Dermis blood vessel endothelial cell (primary cell): ENCODE measurements around the gene BCL6B. TPM values are rescaled to one million over a fixed set of nuclear protein-coding genes. Genes with fewer than 3 reads are reported as not detected.

Source experiments
- DNase-seq: peaks from one replicate; pipeline ENCODE4 v3.0.0; 2010
- total RNA-seq: library from RNA; depleted of rRNA; stranded (reverse); fragments of >200 nt; gene quantifications from 2 replicates; pipeline ENCODE4 v1.2.3, GENCODE V29; 2014

Gene BCL6B
- total RNA-seq, 1 donor from 2014 or later: 140 TPM

DNA sequence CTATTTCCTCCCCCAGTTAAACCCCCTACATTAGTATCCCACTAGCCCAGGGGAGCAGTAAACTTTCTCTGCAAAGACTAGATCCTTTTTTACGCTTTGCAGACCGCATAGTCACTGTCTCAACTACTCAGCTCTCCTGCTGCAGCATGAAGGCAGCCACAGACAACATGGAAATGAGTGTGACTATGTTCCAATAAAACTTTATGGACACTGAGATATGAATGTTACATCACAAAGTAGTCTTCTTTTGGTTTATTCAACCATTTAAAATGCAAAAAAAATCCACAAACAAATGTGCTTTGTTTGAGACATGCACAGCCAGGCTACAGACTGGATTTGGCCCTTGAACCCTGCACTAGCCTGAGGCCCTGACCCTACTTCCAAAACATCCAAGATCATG, 12.3 kb upstream of the BCL6B start:
- no peak for DNase-seq

DNA sequence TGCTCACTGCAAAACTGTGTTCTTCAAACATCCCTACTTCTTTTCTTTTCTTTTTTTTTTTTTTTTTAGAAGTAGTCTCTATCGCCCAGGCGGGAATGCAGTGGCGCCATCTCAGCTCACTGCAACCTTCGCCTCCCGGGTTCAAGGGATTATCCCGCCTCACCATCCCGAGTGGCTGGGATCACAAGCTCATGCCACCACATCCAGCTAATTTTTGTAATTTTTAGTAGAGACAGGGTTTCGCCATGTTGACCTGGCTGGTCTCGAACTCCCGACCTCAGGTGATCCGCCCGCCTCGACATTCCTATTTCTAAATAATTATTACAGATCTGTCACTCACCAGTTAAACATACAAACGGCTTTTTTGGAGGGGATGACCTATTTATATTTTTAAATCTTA, 11.4 kb upstream of the BCL6B start:
- no peak for DNase-seq

DNA sequence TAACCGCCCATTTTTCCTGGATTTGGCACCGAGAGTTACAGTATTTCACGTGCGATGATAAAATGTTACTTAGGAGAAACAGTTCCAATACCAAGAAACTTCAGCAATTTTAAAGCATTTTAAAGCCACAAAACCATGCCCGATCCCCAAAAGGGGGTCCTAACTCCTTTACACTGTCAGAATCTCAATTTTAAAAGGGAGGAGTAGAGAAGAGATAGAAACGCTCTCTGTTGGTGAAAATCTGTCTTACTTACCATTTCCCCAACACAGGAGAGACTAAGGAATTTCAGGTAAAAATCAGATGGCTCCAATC, 11.0 kb upstream of the BCL6B start:
- DNase-seq: no peak

DNA sequence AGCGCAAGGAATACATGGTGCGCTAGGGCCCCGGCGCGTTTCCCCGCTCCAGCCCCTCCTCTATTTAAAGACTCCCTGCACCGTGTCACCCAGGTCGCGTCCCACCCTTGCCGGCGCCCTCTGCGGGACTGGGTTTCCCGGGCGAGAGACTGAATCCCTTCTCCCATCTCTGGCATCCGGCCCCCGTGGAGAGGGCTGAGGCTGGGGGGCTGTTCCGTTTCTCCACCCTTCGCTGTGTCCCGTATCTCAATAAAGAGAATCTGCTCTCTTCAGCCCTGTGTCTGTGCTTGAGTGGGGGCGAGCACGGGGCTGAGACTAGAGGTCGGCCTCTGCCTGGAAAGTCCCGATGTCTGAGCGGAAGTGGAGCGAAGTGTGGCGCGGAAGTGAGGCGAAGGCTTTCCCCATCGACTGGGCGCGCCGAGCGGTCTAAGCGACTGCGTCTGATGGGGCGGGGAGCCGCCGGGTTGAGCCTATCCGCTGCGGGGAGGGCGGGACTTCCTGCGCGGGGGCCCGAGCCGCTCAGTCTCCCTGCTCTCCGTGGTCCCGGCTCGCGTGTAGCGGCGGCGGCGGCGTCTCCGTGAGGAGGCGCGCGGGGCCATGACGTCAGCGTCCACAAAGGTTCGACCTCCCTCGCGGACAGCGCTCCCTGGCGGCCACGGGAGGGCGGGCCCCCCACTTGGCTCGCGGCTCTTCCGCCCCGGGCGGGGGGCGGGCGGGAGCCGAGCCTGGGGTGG, 8.4 kb upstream of the BCL6B start:
- DNase-seq: peak; percentile 98

DNA sequence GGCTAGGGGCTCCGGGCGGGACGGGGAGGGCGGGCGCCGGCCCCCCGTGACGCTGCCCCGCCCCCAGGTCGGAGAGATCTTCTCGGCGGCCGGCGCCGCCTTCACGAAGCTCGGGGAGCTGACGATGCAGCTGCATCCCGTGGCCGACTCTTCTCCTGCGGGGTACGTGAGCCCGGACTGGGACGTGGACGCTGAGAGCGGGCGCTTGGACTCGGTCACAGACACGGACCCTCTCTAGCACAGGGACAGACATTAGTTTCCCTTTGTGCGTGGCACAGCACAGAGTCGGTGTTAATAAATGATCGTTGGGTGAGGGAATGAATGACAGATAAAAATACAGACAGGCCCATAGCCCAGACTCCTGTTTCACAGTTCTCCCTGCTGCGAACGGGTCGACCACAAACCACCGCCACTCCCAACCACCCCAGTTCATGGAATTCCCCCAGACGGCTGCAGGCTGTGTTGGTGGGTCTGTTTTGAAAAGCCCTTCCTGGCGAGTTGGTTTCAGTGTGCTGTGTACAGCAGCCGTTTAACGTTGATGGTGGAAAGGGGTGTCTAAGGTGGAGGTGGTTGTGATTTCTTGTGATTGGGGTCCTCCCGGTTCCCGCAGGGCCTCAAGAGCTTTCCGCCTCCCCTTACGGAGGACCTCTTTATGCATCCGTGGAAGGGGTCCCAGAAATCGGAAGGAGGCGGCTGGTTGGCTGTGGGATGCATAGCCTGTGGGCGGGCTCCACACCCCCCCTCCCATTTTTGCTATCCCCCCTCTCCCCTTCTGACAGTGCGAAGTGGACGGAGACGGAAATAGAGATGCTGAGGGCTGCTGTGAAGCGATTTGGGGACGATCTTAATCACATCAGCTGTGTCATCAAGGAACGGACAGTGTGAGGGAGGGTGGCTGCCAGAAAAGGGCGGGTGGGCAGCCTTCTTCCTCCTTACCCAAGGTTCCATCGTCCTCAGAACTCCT, 7.6 kb upstream of the BCL6B start:
- DNase-seq: peak; percentile 60

DNA sequence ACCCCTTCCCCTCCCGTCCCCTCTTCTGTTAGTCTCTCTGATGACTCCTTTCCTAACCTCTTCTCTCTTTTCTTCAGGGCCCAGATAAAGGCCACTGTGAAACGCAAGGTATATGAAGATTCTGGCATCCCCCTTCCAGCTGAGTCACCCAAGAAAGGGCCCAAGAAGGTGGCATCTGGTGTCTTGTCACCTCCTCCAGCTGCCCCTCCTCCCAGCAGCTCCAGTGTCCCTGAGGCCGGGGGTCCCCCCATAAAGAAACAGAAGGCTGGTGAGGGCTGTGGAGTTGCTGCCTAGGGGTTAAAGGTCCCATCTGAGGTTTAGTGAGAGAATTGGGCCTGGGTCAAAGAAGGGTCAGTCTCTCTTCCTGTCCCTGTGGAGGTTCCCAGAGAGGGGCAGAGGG, 6.4 kb upstream of the BCL6B start:
- no peak for DNase-seq

DNA sequence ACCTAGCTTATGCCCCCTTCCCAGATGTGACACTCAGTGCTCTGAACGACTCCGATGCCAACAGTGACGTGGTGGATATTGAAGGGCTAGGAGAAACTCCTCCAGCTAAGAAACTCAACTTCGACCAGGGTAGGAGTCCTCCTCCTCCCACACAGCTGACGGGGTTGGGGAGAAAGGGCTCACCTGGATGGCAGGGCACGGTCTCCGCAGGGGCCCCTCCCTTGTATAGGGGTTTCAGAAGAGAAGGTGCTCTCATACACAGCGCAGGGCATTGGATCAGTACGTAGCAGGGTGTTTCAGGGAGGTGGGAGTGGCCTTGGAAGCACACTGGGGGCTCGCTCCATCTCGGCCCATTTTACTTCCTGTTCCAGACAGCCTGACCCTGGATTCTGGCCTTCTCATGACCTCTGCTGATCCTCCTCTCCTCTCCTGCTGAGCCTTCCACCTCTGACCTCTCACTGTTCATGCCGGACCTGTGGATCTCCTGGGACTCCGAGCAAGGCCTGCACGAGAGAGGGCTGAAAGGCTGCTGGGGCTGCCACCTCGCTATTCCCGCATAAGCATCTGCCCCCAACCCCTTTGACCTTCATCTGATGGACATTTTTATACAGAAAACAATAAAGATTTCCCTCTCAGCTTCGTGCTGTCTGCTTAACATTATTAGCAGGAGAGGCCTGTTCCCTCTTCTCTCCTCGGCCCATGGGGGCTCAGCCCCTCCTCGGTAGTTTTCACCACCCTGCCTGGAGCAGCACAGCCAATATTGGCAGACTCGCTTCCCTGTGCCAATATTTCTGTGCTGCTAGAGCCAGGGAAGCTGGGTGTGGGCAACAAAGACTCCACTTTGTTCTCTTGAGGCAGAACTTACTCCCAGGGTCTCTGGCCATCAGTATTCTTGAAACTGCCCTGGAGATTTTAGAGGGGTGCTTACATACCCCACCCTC, 5.7 kb upstream of the BCL6B start:
- DNase-seq: no peak

DNA sequence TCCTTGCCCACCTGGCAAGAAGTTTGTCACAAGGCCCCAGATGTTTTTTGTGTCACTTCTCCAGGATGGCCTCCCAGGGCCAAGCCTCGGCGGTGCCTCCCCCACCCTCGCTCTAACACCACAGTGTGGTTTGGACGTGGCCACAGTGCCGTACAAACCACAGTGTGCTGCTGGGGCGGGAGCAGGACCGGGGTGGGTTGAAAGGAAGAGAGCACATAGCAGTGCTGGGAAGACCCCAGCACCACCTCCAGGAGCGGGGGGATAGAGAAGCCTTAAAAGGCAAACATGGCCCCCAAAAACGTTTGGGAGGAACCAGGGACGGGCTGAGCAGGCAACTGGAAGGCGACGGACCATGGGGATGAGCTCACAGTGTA, 5.0 kb upstream of the BCL6B start:
- DNase-seq: no peak

DNA sequence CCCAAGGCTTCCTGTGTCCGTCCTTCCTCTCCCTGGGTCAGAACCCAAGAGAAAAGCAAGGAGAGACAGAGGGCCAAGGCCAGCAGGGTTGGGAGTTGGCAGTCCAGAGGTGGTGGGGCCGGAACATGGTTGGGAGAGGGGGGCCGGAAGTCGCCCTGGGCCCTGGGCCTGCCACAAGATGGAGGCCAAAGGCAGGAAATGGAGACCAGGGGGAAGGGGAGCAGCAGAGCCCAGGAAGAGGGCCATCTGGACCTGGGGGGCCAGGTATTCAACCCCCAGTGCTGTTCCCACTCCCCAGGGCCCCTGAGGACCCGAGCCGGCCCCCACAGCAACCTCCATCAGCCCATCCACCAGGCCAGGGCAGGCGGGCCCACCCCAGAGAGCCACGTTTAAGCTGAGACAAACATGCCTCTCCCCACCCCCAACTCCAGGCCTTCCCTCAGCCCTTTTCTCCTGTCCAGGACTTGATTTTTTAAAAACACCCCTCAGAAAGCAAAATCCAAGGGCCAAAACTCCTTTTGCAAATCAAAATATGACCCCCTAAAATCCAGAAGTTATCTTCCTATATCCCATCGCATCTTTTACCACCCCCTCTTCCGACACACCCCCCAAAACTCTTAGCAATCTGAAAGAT, 4.4 kb upstream of the BCL6B start:
- no peak for DNase-seq

DNA sequence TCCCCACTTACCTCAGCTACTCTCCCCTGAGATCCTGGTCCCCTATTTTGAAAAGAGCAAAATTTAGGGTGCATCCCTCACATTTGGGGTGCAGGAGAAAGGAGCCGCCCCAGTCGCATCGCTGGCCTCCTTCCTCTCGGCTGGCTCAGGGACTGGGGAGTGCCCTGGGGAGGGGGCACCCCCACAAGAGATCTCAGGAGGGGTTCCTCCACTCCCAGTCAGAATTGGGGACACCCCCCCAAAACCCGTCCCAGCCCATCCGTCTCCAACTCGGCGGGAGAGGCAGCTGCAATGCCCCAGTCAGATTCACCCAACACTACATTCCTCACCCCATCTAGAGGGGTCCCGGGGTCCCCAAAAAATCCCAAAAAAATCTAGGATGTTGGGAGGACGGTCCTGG, 3.5 kb upstream of the BCL6B start:
- DNase-seq: no peak

DNA sequence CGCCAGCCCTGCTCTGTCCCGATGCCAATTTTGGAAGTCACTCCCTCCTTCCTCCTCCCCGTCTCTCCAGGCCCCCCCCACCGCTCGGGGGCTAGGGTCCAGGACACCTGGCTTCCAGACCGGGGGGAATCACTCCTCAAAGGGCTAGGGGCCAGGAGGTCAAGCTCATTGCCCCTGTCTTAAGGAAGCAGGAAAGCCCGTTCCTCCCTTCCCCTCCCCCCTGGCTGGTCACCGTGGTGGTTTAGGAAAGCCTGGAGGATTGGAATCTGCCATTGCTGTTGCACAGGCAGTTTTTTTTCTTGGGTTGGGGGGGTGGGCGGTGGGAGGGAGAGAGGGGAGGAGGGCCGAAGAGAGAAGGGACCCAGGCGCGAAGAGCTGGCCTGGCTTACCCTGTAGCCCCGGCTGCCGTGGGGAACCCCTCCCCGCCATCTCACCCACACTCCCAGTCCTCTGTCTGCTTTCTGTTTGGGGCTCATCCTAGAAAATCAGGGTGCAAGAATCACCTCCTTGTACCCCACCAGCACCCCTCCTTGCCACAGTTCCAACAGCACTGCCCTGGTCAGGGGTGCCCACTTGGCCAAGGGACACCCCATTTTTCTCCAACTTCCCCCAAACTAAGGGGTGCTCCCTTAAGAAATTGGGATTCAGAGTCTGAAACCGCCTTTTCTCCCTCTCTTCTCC, 2.9 kb upstream of the BCL6B start:
- DNase-seq: peak; percentile 68

DNA sequence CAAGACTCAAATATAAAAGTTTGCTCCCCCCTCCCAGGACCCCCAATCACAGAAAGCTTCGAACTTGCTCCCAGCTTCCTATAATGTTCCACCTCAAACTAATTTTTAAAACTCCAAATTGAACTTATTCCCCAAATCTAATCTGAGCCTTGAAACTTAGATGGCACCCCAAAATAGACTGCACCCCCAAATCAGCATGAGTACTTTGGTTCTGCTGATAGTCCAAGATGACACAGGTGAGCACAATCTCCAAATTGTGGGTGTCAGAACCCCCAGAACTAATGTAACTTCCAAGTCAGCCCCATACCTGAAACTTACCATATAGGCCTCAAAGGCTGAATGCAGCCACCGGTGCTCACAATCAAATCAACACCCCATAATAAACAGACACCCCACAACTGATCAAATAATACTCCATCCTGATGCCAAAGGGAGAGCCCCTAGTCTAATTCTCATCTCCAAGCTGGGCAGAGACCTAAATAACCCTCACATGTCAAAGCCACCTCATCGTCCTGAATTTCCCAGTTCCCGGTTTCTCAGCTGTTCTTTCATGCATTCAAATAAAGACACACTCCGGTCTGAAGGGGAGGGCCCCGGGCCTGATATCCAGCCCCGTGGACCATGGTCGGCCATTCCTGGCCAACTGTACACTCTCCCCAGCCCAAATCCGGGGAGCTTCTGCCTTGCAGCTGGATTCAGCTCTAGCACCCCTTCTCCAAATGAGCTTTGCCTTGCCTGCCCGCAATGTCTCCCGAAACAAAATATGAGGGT, 1.8 kb upstream of the BCL6B start:
- DNase-seq: peak; percentile 57

DNA sequence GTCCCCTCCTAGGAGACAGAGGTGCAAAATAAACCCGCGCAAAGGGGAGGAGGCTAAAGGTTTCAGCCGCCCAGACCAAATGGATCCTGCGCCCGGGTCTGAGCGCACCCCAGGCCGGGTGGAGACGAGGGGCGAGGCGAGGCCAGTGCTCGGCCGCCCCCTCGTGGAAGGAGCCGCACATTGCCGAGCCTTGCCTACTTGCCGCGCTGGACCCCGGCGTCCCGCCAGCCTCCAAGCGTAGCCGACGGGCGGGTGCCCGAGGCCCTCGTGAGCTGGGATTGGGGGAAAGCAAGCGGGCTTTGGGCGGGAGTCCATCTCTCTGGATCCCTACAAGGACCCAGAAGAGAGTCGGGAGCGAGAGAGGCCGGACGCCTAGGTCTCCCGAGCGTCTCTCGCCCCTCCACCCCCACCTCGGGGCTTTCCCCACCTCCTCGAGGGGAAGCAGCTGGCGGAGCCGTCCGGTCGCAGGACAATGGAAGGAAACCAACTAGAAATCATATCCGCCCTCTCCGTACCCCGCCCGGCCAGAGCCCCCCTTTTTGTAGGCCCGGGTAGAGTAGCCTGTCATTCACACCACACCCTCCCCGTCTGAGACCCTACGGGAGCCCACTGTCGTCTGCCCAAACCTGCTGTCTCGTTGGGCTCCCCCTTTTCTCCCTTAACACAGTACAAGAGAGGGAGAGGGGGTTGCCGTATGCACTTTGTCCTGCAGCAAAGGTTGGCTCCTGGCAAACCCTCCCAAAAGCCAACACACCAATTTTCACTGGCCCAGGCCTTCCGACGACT, 664 bp upstream of the BCL6B start:
- peak; percentile 97 for DNase-seq

DNA sequence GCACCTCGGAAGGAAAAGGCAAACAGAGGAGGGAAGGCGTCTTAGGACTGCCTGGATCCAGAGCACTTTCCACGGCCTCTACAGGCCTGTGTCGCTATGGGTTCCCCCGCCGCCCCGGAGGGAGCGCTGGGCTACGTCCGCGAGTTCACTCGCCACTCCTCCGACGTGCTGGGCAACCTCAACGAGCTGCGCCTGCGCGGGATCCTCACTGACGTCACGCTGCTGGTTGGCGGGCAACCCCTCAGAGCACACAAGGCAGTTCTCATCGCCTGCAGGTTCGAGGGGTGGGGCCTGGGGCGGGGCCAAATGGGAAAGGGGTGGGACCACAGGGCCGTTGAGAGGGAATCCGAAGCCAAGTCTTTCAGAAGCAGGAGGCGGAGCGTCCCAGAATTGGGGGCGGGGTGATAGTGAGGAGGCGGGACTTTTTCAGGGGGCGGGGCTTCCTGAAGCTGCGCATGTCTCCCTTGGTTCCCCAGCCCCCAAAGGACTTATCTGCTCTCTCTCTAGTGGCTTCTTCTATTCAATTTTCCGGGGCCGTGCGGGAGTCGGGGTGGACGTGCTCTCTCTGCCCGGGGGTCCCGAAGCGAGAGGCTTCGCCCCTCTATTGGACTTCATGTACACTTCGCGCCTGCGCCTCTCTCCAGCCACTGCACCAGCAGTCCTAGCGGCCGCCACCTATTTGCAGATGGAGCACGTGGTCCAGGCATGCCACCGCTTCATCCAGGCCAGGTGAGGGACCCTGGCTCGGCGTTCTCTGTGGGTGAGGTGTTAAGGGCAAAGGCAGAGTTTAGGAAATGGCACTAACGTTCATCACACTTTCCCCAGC, 939 bp downstream of the BCL6B start:
- DNase-seq: peak; percentile 99

DNA sequence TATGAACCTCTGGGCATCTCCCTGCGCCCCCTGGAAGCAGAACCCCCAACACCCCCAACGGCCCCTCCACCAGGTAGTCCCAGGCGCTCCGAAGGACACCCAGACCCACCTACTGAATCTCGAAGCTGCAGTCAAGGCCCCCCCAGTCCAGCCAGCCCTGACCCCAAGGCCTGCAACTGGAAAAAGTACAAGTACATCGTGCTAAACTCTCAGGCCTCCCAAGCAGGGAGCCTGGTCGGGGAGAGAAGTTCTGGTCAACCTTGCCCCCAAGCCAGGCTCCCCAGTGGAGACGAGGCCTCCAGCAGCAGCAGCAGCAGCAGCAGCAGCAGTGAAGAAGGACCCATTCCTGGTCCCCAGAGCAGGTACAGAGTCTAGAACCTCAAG, 1.5 kb downstream of the BCL6B start:
- DNase-seq: no peak

DNA sequence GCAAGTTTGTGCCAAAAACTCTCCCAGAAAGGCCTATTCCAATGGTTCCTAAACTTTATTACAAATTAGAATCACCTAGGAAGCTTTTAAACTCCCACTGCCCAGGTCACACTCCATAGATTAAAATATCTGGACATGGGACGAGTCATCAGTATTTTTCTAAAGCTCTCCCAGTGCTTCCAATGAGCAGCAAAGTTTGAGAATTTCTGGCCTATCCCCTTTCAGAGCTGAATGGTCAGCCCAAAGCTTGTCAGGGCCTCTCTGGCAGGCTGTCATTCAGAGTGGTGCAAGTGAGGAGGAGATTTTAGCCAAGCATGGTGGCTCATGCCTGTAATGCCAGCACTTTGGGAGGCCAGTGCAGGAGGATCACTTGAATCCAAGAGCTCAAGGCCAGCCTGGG, 2.4 kb downstream of the BCL6B start:
- DNase-seq: no peak

DNA sequence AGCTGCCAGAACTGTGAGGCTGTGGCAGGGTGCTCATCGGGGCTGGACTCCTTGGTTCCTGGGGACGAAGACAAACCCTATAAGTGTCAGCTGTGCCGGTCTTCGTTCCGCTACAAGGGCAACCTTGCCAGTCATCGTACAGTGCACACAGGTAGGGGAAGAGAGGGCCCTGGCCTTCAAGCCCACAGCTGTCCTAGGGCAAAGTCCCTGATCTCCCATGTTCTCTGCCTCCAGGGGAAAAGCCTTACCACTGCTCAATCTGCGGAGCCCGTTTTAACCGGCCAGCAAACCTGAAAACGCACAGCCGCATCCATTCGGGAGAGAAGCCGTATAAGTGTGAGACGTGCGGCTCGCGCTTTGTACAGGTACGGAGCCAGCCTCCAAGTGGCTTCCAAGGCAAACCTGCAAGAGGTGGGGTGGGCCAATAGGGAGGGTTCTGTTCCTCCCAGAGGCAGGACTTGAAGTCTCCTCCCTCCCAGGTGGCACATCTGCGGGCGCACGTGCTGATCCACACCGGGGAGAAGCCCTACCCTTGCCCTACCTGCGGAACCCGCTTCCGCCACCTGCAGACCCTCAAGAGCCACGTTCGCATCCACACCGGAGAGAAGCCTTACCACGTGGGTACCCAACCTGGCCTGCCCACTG, 3.7 kb downstream of the BCL6B start:
- DNase-seq: no peak

DNA sequence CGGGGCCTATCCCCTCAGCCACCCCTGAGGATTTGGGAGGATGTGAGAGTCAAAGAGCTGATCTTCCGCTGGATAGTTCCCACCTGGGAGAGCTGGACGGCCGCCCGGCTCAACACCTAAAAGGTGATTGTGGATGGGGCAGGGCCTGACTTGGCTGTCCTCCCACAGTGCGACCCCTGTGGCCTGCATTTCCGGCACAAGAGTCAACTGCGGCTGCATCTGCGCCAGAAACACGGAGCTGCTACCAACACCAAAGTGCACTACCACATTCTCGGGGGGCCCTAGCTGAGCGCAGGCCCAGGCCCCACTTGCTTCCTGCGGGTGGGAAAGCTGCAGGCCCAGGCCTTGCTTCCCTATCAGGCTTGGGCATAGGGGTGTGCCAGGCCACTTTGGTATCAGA, 4.5 kb downstream of the BCL6B start:
- peak; percentile 53 for DNase-seq

DNA sequence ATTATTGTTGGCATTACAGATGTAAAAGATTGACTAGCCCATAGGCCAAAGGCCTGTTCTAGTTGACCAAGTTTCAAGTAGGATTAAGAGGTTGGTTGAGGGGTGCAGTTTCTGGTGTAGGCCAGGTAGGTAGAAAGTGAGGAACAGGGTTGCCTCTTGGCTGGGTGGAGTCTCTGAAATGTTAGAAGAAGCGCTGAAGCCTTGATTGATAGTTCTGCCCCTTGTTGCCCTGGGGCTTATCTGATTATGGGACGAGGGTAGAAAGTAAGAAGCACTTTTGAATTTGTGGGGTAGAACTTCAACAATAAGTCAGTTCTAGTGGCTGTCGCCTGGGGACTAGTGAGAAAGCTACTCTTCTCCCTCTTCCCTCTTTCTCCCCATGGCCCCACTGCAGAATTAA, 6.2 kb downstream of the BCL6B start:
- no peak for DNase-seq
